ENCODE measurements around the gene EPDR1.

The EPDR1 gene

GRCh38 chr7:37924491-37925041 is 4.1 kb downstream of the EPDR1 start:
- TF ChIP-seq CTCF (IDR thresholded peaks at IDR 0.05; ENCODE audit: low read depth, low read length): no peak
- no peak for DNase-seq
- H3K27me3 ChIP-seq: peaks cover 16% of the 10 kb centered on the region
- no peaks in the 10 kb centered on the region for H3K36me3 ChIP-seq
- H3K9me3 ChIP-seq: no peaks in the 10 kb centered on the region
- H3K4me3 ChIP-seq (ENCODE audit: low read depth, low read length): no peak overlapping the region
- no peaks in the 10 kb centered on the region for H3K4me1 ChIP-seq

DNA sequence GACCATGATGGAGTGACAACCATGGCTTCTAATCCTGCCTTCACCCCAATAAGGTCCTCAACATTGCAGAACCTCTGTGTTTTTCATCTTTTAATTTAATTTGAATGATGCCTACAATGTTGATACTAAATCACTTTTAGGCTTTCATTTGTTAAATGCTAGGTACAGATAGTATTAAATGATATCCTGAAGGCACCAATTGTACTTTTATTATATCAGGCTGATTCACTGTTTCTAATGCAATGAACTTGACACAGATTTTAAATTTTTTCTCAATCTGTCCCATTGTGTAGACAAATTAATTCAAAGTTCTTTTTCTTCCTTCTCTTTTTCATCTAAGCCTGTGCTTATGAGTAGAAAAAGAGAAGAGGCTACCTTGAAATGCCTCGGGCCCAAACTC is 5.2 kb downstream of the EPDR1 start:
- no peak for TF ChIP-seq CTCF (IDR thresholded peaks at IDR 0.05; ENCODE audit: low read depth, low read length)
- H3K9me3 ChIP-seq: no peaks in the 10 kb centered on the region
- H3K4me3 ChIP-seq (ENCODE audit: low read depth, low read length): no peak overlapping the region
- peaks cover 9% of the 10 kb centered on the region; the same call in 1 of the 2 replicates for H3K27me3 ChIP-seq
- H3K4me1 ChIP-seq: no peaks in the 10 kb centered on the region
- no peak for DNase-seq
- H3K36me3 ChIP-seq: no peaks in the 10 kb centered on the region

GRCh38 chr7:37927773-37928444 is 7.5 kb downstream of the EPDR1 start:
- Histone ChIP-seq H3K36me3 (no peaks in the 10 kb centered on the region), H3K4me1 (no peaks in the 10 kb centered on the region), H3K4me3 (ENCODE audit: low read depth, low read length) (no peak overlapping the region), H3K27me3 (no peaks in the 10 kb centered on the region), H3K9me3 (no peaks in the 10 kb centered on the region)
- no peak for DNase-seq
- TF ChIP-seq CTCF (IDR thresholded peaks at IDR 0.05; ENCODE audit: low read depth, low read length): no peak

- Histone ChIP-seq H3K27me3 (no peaks in the 10 kb centered on the region), H3K4me1 (no peaks in the 10 kb centered on the region), H3K9me3 (no peaks in the 10 kb centered on the region), H3K4me3 (ENCODE audit: low read depth, low read length) (no peak overlapping the region), H3K36me3 (no peaks in the 10 kb centered on the region)
- no peak for TF ChIP-seq CTCF (IDR thresholded peaks at IDR 0.05; ENCODE audit: low read depth, low read length)
- no peak for DNase-seq
Observed at GRCh38 chr7:37928878-37929277, 8.4 kb downstream of the EPDR1 start.

DNA sequence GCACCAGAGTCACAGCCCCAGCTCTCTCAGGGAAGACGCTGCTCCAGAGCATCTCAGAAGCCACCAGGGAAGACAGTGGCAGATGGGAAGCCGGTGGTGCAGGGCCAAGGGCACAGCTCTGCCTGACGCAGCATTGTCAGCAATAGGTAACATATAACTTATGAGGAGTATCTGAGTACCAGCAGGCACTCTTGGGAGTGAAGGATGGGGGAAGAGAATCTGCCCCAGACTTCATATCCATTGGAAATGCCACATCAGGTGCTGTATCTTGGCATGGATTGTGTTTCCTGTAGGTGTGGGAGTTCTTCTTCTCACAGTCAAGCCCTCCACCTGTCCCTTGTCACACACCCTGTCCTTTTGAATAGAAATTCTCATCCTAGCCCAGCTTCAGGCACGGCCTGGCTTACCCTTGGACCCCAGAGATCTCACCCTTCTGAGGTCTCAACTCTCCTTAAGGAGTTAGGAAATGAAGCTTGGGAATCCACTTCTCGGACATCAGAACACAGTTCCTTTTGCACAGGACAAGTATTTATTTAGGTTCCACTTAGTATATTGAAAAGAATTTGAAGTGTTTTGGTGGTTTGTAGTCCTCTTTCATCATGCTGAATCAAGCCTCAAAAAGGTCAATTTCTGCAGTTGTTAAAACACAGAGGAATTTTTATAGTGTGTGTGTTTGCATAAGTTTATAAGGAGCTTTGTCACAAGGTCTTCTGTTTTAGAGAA is 9.9 kb downstream of the EPDR1 start:
- no peaks in the 10 kb centered on the region for H3K27me3 ChIP-seq
- H3K36me3 ChIP-seq: no peaks in the 10 kb centered on the region
- no peaks in the 10 kb centered on the region for H3K4me1 ChIP-seq
- no peak for DNase-seq
- H3K4me3 ChIP-seq (ENCODE audit: low read depth, low read length): no peak overlapping the region
- TF ChIP-seq CTCF (IDR thresholded peaks at IDR 0.05; ENCODE audit: low read depth, low read length): no peak
- no peaks in the 10 kb centered on the region for H3K9me3 ChIP-seq

DNA sequence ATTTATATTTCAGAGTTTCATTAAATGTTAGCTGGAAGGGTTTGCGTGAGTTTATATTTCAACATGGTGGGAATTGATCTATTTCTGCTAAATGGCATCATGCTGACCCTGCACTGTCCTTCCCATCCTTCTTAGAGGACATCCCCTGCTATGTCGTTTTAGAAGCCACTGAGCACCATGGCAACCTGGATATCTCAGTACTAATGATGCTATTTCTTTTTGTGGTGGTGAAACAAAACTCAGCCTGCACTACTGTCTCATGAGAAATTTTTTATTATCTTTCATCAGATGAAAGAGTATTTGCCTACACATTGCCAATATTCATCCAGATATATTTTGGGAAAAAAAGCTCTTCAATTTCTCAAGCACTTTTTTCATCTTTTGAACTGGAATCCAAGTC is 12.1 kb downstream of the EPDR1 start:
- no peak for TF ChIP-seq CTCF (IDR thresholded peaks at IDR 0.05; ENCODE audit: low read depth, low read length)
- DNase-seq: no peak
- Histone ChIP-seq H3K36me3 (no peaks in the 10 kb centered on the region), H3K4me3 (ENCODE audit: low read depth, low read length) (no peak overlapping the region), H3K4me1 (no peaks in the 10 kb centered on the region), H3K9me3 (no peaks in the 10 kb centered on the region), H3K27me3 (no peaks in the 10 kb centered on the region)

Data from BE2C (cell line).